Subcutaneous abdominal adipose tissue (tissue), 5 donors: ENCODE results near the gene TBCB.
"Not testable (repeated sequence)": the region's sequence is repeated elsewhere in the genome, so short reads cannot be mapped to it uniquely, and the experiment has no call there.

ENCODE experiments used
- H3K27ac ChIP-seq: one replicate; pipeline ENCODE4 v1.7.0; 2013; ENCODE audit warnings: low read depth, mild to moderate bottlenecking, inconsistent platforms, low read length, moderate library complexity
- H3K27me3 ChIP-seq, 5 donors: one replicate each; pipeline ENCODE4 v1.7.0; 2013; ENCODE audit warnings: low read length in 5 of 5, inconsistent platforms in 1 of 5; ENCODE audit not compliant: control insufficient read depth in 5 of 5, insufficient read depth in 4 of 5
- H3K36me3 ChIP-seq, 5 donors: one replicate each; pipeline ENCODE4 v1.7.0; 2013; ENCODE audit warnings: low read length in 5 of 5; ENCODE audit not compliant: control insufficient read depth in 5 of 5, insufficient read depth in 5 of 5
- H3K4me1 ChIP-seq, 5 donors: one replicate each; pipeline ENCODE4 v1.7.0; 2013; ENCODE audit warnings: low read length in 5 of 5, mild to moderate bottlenecking in 3 of 5, moderate library complexity in 1 of 5; ENCODE audit not compliant: control insufficient read depth in 5 of 5, insufficient read depth in 5 of 5
- H3K4me3 ChIP-seq, 5 donors: one replicate each; pipeline ENCODE4 v1.7.0; 2013; ENCODE audit warnings: low read length in 5 of 5, low read depth in 1 of 5
- H3K9ac ChIP-seq, 5 donors: one replicate each; pipeline ENCODE4 v1.7.0; 2013; ENCODE audit warnings: low read length in 5 of 5, mild to moderate bottlenecking in 4 of 5, moderate library complexity in 3 of 5
- H3K9me3 ChIP-seq, 5 donors: one replicate each; pipeline ENCODE4 v1.7.0; 2013; ENCODE audit warnings: low read length in 5 of 5; ENCODE audit not compliant: control insufficient read depth in 5 of 5
- donor health status: healthy.
- donor health status: healthy.
- donor health status: healthy.
- donor health status: healthy.
- donor health status: healthy.

TBCB gene

GRCh38 chr19:36131221-36131620 is 16.0 kb downstream of the TBCB start:
- not testable (repeated sequence) for H3K9ac ChIP-seq, H3K4me3 ChIP-seq, H3K36me3 ChIP-seq, H3K27ac ChIP-seq, H3K27me3 ChIP-seq, H3K9me3 ChIP-seq
- peaks cover 6 to 28% (median 13%) of the 10 kb centered on the region in 5 donors for H3K4me1 ChIP-seq

DNA sequence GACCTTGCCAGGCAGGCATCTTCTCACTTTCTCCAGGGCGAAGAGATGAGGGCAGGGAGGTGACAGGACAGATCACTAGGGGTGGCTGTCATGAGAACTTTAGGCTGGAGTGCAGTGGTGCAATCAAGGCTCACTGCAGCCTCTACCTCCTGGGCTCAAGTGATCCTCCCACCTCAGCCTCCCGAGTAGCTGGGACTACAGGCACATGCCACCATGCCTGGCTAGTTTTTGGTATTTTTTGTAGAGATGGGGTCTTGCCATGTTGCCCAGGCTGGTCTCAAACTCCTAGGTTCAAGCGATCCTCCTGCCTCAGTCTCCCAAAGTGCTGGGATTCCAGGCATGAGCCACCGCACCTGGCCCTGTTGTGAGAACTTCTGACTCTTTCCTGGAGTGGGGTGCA is 19.6 kb downstream of the TBCB start:
- peaks cover 0 to 22% (median 18%) of the 10 kb centered on the region in 5 donors for H3K4me1 ChIP-seq
- H3K36me3 ChIP-seq, H3K27ac ChIP-seq, H3K9ac ChIP-seq, H3K4me3 ChIP-seq, H3K9me3 ChIP-seq, H3K27me3 ChIP-seq: not testable (repeated sequence)

DNA sequence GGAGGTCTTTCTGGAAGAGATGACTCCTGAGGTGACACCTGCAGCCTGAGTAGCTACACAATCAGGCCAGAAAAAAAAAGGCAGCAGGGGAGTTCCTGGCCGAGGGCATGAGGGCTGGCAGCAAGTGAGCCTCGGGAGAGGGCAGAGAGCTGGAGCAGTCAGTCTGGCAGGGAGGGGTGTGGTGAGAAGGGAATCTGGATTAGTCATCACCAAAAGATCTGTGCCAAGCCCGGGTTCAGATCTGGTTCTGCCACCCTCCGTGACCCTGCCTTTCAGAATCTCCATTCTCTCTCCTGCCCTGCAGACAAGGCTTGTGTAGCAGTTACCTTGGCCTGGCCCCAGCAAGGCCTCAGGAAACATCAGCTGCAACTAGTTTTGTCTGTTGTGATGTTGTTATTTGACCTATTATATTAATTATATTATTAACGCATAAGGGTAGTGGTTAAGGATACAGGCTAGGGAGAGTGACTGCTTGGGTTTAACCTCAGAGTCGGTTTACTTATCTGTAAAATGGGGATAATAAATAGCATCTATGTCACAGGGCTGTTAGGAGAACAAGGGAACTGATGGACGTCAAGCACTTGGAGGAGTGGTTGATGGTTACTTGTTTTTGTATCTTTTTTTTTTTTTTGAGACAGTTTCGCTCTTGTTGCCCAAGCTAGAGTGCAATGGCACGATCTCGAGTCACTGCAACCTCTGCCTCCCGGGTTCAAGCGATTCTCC is 21.9 kb downstream of the TBCB start:
- Histone ChIP-seq H3K36me3 (peaks cover 0 to 4% (median 2%) of the 10 kb centered on the region in 5 donors), H3K27ac (no peak overlapping the region), H3K9ac (peak overlapping the region in 1 of 5 donors; percentile 60), H3K4me1 (peaks cover 0 to 25% (median 22%) of the 10 kb centered on the region in 5 donors), H3K9me3 (no peaks in the 10 kb centered on the region), H3K27me3 (no peaks in the 10 kb centered on the region), H3K4me3 (no peak overlapping the region)

DNA sequence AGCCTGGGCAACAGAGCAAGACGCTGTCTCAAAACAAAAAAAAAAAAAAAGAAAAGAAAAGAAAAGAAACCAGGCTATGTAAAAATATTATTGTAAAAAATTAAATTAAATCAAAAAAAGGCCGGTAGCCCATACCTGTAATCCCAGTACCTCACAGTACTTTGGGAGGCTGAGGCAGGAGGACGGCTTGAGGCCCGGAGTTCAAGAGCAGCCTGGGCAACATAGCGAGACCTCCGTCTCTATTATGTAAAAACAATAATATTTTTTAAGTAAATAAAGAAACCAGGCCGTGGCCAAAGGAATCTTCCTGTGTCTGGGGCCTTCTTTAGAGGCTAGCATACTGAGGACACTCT is 23.8 kb downstream of the TBCB start:
- Histone ChIP-seq H3K36me3 (peaks cover 0 to 16% (median 15%) of the 10 kb centered on the region in 5 donors), H3K27ac (peak overlapping the region; percentile 99), H3K4me1 (peaks cover 0 to 25% (median 22%) of the 10 kb centered on the region in 5 donors), H3K4me3 (peak overlapping the region; percentile 82 to 98 (median 95)), H3K27me3 (no peaks in the 10 kb centered on the region), H3K9ac (peak overlapping the region; percentile 89 to 100 (median 100)), H3K9me3 (no peaks in the 10 kb centered on the region)

- no peaks in the 10 kb centered on the region for H3K27me3 ChIP-seq
- H3K27ac ChIP-seq = peak within 1 kb of the TSS; percentile 99
- H3K4me1 ChIP-seq = peaks cover 0 to 25% (median 22%) of the 10 kb centered on the region in 5 donors
- H3K36me3 ChIP-seq = peaks cover 2 to 22% (median 21%) of the 10 kb centered on the region in 5 donors
- no peaks in the 10 kb centered on the region for H3K9me3 ChIP-seq
- peak within 1 kb of the TSS; percentile 99 to 100 (median 100) for H3K9ac ChIP-seq
- H3K4me3 ChIP-seq = peak within 1 kb of the TSS; percentile 87 to 99 (median 97)
These were observed 24.4 kb downstream of the TBCB start, which contains the start of gene CAPNS1 for GRCh38 chr19:36139473-36140303. Gene CAPNS1 (plus strand): TSS chr19:36140066. CDS start chr19:36141012, 946 bp downstream.

- H3K9ac ChIP-seq = peak overlapping the region; percentile 99 to 100 (median 100)
- H3K4me3 ChIP-seq = peak overlapping the region; percentile 87 to 99 (median 97)
- no peaks in the 10 kb centered on the region for H3K27me3 ChIP-seq
- peak overlapping the region; percentile 99 for H3K27ac ChIP-seq
- peaks cover 3 to 30% (median 28%) of the 10 kb centered on the region in 5 donors for H3K36me3 ChIP-seq
- H3K9me3 ChIP-seq = no peaks in the 10 kb centered on the region
- H3K4me1 ChIP-seq = peaks cover 0 to 25% (median 22%) of the 10 kb centered on the region in 5 donors
These were observed 25.2 kb downstream of the TBCB start for GRCh38 chr19:36140304-36141038.

DNA sequence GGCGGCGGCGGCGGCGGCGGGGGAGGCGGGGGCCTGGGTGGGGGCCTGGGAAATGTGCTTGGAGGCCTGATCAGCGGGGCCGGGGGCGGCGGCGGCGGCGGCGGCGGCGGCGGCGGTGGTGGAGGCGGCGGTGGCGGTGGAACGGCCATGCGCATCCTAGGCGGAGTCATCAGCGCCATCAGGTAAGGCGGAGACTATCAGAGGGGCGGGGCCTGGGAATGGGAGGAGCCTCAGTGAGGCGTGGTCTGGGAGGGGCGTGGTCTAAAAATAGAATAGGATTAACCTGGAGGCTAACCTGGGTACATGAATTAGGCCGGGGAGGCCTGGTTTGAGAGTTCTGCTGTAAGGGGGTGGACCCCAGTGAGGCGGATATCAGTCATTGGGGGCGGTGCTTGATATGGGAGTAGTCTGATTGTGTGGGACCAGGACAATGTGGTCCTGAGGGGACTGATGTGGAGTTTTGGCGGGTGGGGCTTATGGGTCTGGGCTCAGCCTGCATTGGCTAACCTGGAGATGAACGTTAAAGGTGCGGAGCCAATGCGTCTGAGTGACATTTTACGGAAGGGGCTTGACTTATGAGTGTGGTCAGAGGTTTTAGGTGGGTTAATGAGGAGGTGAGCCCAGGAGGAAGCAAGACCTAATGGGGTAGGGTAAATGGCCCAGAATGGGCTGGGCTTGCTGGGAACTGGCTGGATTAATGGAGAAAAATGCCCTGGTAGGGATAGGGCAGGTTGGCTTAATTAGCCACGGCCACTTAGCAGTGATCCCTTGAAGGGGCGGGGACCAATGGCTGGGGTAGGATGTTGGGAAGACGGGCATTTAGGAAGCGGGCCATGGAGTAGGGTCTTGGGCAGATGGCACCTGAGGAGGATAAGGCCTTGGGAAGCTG is 26.0 kb downstream of the TBCB start:
- Histone ChIP-seq H3K9me3 (no peaks in the 10 kb centered on the region), H3K27ac (peak overlapping the region; percentile 99), H3K27me3 (no peaks in the 10 kb centered on the region), H3K9ac (peak overlapping the region in 2 of 5 donors; percentile 2 to 37), H3K4me1 (peaks cover 0 to 25% (median 22%) of the 10 kb centered on the region in 5 donors), H3K4me3 (peak overlapping the region in 4 of 5 donors; percentile 50 to 99 (median 96)), H3K36me3 (peaks cover 3 to 38% (median 36%) of the 10 kb centered on the region in 5 donors)

DNA sequence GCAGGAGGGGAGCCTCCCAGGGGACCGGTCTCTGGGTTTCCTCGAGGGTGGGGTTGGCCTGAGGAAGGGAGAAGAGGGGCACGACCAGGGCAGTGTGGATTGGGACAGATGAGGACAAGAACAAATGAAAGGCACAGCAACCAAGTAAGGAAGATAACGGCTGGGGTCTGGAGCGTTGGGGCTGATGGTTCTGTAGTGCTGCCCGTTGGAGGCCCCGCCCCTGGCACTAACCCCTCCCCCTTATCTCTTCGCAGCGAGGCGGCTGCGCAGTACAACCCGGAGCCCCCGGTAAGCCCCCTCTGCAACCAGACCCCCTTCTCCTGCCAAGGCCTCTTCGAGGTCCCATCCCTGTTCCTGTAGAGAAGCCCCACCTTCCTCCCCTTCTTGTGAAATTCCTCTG is 26.8 kb downstream of the TBCB start:
- Histone ChIP-seq H3K27me3 (no peaks in the 10 kb centered on the region), H3K27ac (peak overlapping the region; percentile 57), H3K9ac (no peak overlapping the region), H3K4me1 (peaks cover 0 to 22% (median 17%) of the 10 kb centered on the region in 5 donors), H3K4me3 (no peak overlapping the region), H3K9me3 (no peaks in the 10 kb centered on the region), H3K36me3 (peaks cover 4 to 45% (median 43%) of the 10 kb centered on the region in 5 donors)

GRCh38 chr19:36142496-36142895 is 27.2 kb downstream of the TBCB start:
- no peaks in the 10 kb centered on the region for H3K27me3 ChIP-seq
- H3K36me3 ChIP-seq = peaks cover 5 to 48% (median 47%) of the 10 kb centered on the region in 5 donors
- H3K9me3 ChIP-seq = no peaks in the 10 kb centered on the region
- peaks cover 0 to 22% (median 15%) of the 10 kb centered on the region in 5 donors for H3K4me1 ChIP-seq
- H3K27ac ChIP-seq = no peak overlapping the region
- H3K4me3 ChIP-seq = no peak overlapping the region
- no peak overlapping the region for H3K9ac ChIP-seq
